D721Med (cell line): ENCODE results near the gene HLA-DRB1.
"Not testable (repeated sequence)": the region's sequence is repeated elsewhere in the genome, so short reads cannot be mapped to it uniquely, and the experiment has no call there.

Experiments used
- DNase-seq: peaks from one replicate; pipeline ENCODE4 v3.0.0; 2011; ENCODE audit warnings: low spot score; ENCODE audit not compliant: insufficient read length
- FAIRE-seq: peaks from 2 replicates; lab custom pipeline; 2011; peaks lifted over from hg19 to GRCh38; lab: Jason Lieb, UNC
- TF ChIP-seq, protein P1 (sequence below): IDR thresholded peaks from 2 replicates; pipeline ENCODE4 v1.5.1; 2012; ENCODE audit warnings: mild to moderate bottlenecking, control low read depth; ENCODE audit not compliant: insufficient read depth; ENCODE audit errors: missing control alignments

Gene HLA-DRB1

DNA sequence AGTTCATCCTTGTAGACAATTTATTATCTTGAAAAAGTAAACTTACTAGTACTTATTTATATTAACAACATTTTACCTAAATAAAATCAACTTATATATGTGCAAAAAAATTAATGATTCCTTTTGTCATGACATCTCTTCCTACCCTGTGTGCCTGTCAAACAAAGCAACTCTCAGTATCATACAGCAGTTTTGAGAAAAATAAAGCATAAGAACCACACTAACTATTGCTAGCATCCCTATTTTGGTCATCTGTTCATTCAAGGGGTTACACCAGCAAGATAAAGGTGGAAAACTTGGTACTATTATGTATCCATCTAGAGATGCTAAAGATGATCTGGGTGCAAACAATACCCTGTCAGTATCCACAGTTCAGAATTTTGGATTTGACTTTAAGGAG is 7.4 kb upstream of the HLA-DRB1 start:
- DNase-seq = no peak
- TF ChIP-seq, protein P1, sequence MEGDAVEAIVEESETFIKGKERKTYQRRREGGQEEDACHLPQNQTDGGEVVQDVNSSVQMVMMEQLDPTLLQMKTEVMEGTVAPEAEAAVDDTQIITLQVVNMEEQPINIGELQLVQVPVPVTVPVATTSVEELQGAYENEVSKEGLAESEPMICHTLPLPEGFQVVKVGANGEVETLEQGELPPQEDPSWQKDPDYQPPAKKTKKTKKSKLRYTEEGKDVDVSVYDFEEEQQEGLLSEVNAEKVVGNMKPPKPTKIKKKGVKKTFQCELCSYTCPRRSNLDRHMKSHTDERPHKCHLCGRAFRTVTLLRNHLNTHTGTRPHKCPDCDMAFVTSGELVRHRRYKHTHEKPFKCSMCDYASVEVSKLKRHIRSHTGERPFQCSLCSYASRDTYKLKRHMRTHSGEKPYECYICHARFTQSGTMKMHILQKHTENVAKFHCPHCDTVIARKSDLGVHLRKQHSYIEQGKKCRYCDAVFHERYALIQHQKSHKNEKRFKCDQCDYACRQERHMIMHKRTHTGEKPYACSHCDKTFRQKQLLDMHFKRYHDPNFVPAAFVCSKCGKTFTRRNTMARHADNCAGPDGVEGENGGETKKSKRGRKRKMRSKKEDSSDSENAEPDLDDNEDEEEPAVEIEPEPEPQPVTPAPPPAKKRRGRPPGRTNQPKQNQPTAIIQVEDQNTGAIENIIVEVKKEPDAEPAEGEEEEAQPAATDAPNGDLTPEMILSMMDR = no peak
- FAIRE-seq = no peak

DNA sequence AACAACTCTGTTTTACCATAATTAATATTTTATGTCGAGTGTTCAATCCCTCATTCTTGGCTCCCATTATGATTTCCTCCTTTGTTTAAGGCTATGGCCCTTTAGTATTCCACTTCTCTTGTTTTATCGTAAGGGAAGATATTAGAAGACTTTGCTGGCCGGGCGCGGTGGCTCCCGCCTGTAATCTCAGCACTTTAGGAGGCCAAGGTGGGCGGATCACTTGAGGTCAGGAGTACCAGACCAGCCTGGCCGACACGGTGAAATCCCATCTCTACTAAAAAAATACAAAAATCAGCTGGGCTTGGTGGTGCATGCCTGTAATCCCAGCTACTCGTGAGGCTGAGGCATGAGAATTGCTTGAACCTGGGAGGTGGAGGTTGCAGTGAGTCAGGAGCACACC is 1.1 kb upstream of the HLA-DRB1 start:
- not testable (repeated sequence) for DNase-seq, FAIRE-seq

DNA sequence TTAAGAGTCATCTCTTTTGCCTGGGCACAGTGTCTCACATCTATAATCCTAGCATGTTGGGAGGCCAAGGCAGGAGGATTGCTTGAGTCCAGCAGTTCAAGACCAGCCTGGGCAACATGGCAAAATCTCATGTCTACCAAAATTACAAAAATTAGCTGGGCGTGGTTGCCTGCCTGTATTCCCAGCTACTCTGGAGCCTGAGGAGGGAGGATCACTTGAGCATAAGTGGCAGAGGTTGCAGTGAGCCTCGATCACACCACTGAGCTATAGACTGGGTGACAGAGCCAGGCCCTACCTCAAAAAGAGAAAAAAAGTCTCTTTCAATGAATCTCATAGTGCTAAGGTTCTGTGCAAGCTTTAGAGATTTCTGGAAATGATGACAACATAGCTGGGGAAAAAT is 1.5 kb downstream of the HLA-DRB1 start:
- FAIRE-seq = no peak
- TF ChIP-seq, protein P1 = no peak
- no peak for DNase-seq

DNA sequence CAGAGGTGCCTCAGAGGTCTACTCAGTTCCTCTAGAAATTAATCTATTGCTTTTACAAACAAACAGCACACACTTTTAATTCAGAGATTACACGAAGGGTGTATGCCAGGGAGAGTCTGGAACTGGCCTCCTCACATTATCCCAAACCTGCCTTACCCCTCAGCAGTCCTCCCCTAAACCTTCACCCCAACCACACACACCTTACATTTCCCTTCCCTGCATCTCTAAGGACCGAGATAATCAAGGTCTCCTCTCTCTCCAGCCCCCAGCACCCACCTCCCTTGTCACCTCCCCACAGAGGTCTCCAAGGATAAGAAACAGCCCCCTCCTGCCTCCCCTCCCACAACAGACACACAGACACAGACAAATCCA is 6.1 kb downstream of the HLA-DRB1 start:
- TF ChIP-seq, protein P1 = no peak
- FAIRE-seq = no peak
- no peak for DNase-seq

DNA sequence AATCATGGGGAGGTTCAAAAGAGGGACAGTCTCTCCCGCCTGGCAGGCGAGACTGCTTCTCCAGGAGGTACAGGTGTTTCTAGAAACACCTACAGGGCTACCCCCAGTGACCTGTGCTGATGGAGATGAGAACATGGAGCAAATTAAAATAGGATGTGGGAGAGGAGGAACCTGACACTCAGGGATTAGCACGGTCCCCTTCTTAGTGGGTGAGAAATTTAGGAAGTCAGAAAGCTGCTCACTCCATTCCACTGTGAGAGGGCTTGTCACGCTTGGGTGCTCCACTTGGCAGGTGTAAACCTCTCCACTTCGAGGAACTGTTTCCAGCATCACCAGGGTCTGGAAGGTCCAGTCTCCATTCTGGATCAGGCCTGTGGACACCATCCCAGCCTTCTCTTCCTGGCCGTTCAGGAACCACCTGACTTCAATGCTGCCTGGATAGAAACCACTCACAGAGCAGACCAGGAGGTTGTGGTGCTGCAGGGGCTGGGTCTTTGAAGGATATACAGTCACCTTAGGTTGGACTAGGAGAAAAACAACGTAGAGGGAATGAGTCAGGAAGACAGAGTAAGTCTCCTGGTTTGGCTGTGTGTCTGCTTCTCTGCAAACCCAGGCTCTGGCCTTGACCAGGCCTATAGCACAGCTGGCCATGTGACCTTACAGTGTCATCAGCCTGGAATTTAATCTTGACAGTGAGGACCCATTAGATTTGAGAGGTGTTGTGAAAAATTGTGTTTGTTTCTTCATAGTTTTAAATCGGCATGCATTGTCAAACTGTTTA is 8.1 kb downstream of the HLA-DRB1 start:
- TF ChIP-seq, protein P1 = no peak
- DNase-seq (no peak), FAIRE-seq (no peak)

DNA sequence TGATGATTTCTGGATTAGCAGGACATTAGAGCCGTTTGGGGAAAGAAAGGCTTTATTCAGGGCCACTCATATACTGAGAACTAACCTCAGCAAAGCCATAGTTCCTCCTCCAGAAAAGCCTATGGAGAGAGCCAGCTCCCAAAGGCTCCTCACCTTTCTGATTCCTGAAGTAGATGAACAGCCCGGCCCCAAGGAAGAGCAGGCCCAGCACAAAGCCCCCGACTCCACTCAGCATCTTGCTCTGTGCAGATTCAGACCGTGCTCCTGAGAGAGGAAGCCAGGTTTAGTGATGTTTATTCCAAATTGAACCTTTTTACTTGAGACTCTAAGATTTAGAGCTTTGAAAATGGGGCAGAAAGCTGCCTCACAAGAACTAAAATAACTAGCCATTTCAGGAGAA is 9.1 kb downstream of the HLA-DRB1 start:
- TF ChIP-seq, protein P1 = no peak
- FAIRE-seq (no peak), DNase-seq (no peak)

DNA sequence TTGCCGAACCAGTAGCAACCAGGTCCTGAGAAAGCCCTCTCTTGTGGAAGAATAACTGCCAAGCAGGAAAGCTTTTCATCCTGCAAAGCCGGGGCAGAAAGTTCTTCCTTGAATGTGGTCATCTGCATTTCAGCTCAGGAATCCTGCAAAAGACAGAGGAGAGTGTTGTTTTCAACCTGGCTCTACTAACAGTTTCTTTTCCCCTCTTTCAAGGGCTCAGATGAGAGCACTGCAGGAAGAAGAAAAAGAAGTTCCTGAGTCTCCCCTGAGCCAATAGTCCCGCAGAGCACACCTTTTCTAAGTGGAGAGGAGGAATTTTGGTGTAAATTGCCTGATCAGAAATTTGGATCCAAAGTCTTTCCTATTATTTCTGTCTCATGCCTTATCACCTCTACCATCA is 10.7 kb downstream of the HLA-DRB1 start:
- FAIRE-seq = no peak
- TF ChIP-seq, protein P1 = no peak
- DNase-seq = no peak

DNA sequence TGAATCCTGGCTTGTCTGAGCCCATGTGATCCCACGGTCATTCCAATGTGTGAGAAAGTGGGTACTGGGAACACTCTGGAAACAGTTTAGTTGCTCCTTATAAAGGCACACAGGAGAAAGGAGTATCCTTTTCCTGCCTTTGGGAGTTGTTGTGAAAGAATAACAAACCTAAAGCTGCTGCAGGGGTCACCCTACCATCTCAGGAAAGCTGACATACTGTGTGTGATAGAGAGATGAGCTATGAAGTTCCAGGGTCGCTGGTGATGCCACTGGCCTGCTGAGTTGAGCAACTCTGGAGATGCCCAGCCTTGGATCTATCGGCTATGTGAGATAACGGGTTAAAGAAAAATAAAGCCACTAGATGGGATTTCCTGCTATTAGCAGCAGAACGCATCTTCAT is 12.2 kb downstream of the HLA-DRB1 start:
- FAIRE-seq, DNase-seq: not testable (repeated sequence)
